Endothelial cell (in vitro differentiated cells): ENCODE measurements around the gene PTPRT. TPM values are rescaled to one million over a fixed set of nuclear protein-coding genes. Genes with fewer than 3 reads are reported as not detected.

Experiments used
- DNase-seq: peaks from one replicate; pipeline ENCODE4 v3.0.0; 2021; ENCODE audit warnings: low spot score
- H3K27ac Mint-ChIP-seq: one replicate; pipeline ENCODE4 v1.8.0; 2021; ENCODE audit warnings: mixed read lengths, inconsistent platforms; ENCODE audit not compliant: unreplicated experiment
- H3K27me3 Mint-ChIP-seq: one replicate; pipeline ENCODE4 v1.8.0; 2021; ENCODE audit warnings: mild to moderate bottlenecking, moderate library complexity, mixed read lengths, inconsistent platforms; ENCODE audit not compliant: unreplicated experiment
- H3K36me3 Mint-ChIP-seq: one replicate; pipeline ENCODE4 v1.8.0; 2021; ENCODE audit warnings: mild to moderate bottlenecking, low read depth, mixed read lengths, inconsistent platforms; ENCODE audit not compliant: unreplicated experiment
- H3K4me1 Mint-ChIP-seq: one replicate; pipeline ENCODE4 v1.8.0; 2021; ENCODE audit warnings: mild to moderate bottlenecking, mixed read lengths, inconsistent platforms; ENCODE audit not compliant: unreplicated experiment
- H3K4me3 Mint-ChIP-seq: one replicate; pipeline ENCODE4 v1.8.0; 2021; ENCODE audit warnings: mild to moderate bottlenecking, mixed read lengths, inconsistent platforms; ENCODE audit not compliant: unreplicated experiment
- H3K9me3 Mint-ChIP-seq: one replicate; pipeline ENCODE4 v1.8.0; 2021; ENCODE audit warnings: mixed read lengths, inconsistent platforms; ENCODE audit not compliant: unreplicated experiment
- CTCF ChIP-seq: fragments of 200-600 bp; sonication (generic); IDR thresholded peaks from one replicate; pipeline ENCODE4 v1.5.0; 2021; ENCODE audit warnings: antibody characterized with exemption; ENCODE audit not compliant: unreplicated experiment
- total RNA-seq: library from RNA; stranded (reverse); fragmentation: NEBNext Ultra II Directional; extraction: Animal tissue kit (Norgen Biotek cat#: 25700); gene quantifications from one replicate; pipeline ENCODE4 v1.2.1, GENCODE V29; 2021; ENCODE audit not compliant: unreplicated experiment

PTPRT gene
- total RNA-seq, 1 donor from 2014 or later, result 0.10 TPM

GRCh38 chr20:42886046-42886445, 303.7 kb downstream of the PTPRT start:
- DNase-seq, result no peak
- peaks cover 3% of the 10 kb centered on the region for H3K36me3 Mint-ChIP-seq
- H3K27me3 Mint-ChIP-seq, result peaks cover 4% of the 10 kb centered on the region
- H3K9me3 Mint-ChIP-seq, result peaks cover 29% of the 10 kb centered on the region
- no peak overlapping the region for H3K27ac Mint-ChIP-seq
- no peak for TF ChIP-seq CTCF
- no peaks in the 10 kb centered on the region for H3K4me1 Mint-ChIP-seq
- H3K4me3 Mint-ChIP-seq, result no peak overlapping the region

- H3K4me3 Mint-ChIP-seq, result no peak overlapping the region
- no peak for DNase-seq
- peaks cover 5% of the 10 kb centered on the region for H3K36me3 Mint-ChIP-seq
- H3K9me3 Mint-ChIP-seq, result peaks cover 30% of the 10 kb centered on the region
- H3K27me3 Mint-ChIP-seq, result peaks cover 4% of the 10 kb centered on the region
- TF ChIP-seq CTCF, result no peak
- H3K27ac Mint-ChIP-seq, result no peak overlapping the region
- H3K4me1 Mint-ChIP-seq, result no peaks in the 10 kb centered on the region
These were observed 314.1 kb downstream of the PTPRT start for GRCh38 chr20:42875581-42875980.

- no peak for DNase-seq
- no peak for TF ChIP-seq CTCF
- Mint-ChIP-seq H3K36me3 (peaks cover 5% of the 10 kb centered on the region), H3K4me3 (no peak overlapping the region), H3K27ac (no peak overlapping the region), H3K27me3 (peaks cover 3% of the 10 kb centered on the region), H3K4me1 (no peaks in the 10 kb centered on the region), H3K9me3 (peaks cover 32% of the 10 kb centered on the region)
These were observed 316.4 kb downstream of the PTPRT start for GRCh38 chr20:42873259-42873658.

- H3K27me3 Mint-ChIP-seq, result peaks cover 5% of the 10 kb centered on the region
- peaks cover 49% of the 10 kb centered on the region for H3K9me3 Mint-ChIP-seq
- no peaks in the 10 kb centered on the region for H3K4me1 Mint-ChIP-seq
- no peak for TF ChIP-seq CTCF
- H3K27ac Mint-ChIP-seq, result no peak overlapping the region
- no peaks in the 10 kb centered on the region for H3K36me3 Mint-ChIP-seq
- H3K4me3 Mint-ChIP-seq, result no peak overlapping the region
- DNase-seq, result no peak
These were observed 325.6 kb downstream of the PTPRT start for GRCh38 chr20:42864116-42864515.

GRCh38 chr20:42862446-42862845, 327.3 kb downstream of the PTPRT start:
- no peak for TF ChIP-seq CTCF
- no peak overlapping the region for H3K27ac Mint-ChIP-seq
- H3K4me3 Mint-ChIP-seq, result no peak overlapping the region
- H3K27me3 Mint-ChIP-seq, result peaks cover 5% of the 10 kb centered on the region
- H3K36me3 Mint-ChIP-seq, result no peaks in the 10 kb centered on the region
- DNase-seq, result no peak
- H3K4me1 Mint-ChIP-seq, result no peaks in the 10 kb centered on the region
- H3K9me3 Mint-ChIP-seq, result peaks cover 44% of the 10 kb centered on the region
